Stimulated activated memory B cell treated with anti-CD40 and anti-IgM and Interleukin-4, amounts not matched to agents 10 μg/mL and 1 μg/mL and 100 μg/mL, for 72 hours (primary cell): ENCODE measurements around the gene KIR2DL1.
"Not testable (repeated sequence)": the region's sequence is repeated elsewhere in the genome, so short reads cannot be mapped to it uniquely, and the experiment has no call there.

Experiments used
- ATAC-seq: fragments of 150-1000 bp; cut with Tn5 transposase; 2 replicates; pipeline ENCODE4 v1.10.0; 2021
- H3K27ac Mint-ChIP-seq: one replicate; pipeline ENCODE4 v1.8.0; 2022; ENCODE audit warnings: mild to moderate bottlenecking, mixed read lengths
- H3K27me3 Mint-ChIP-seq: one replicate; pipeline ENCODE4 v1.8.0; 2022; ENCODE audit warnings: mixed read lengths
- H3K36me3 Mint-ChIP-seq: one replicate; pipeline ENCODE4 v1.8.0; 2022; ENCODE audit warnings: mixed read lengths
- H3K4me1 Mint-ChIP-seq: one replicate; pipeline ENCODE4 v1.8.0; 2022; ENCODE audit warnings: mixed read lengths
- H3K4me3 Mint-ChIP-seq: one replicate; pipeline ENCODE4 v1.8.0; 2022; ENCODE audit warnings: mild to moderate bottlenecking, moderate library complexity, mixed read lengths
- H3K9me3 Mint-ChIP-seq: one replicate; pipeline ENCODE4 v1.8.0; 2022; ENCODE audit warnings: mixed read lengths

KIR2DL1 gene

DNA sequence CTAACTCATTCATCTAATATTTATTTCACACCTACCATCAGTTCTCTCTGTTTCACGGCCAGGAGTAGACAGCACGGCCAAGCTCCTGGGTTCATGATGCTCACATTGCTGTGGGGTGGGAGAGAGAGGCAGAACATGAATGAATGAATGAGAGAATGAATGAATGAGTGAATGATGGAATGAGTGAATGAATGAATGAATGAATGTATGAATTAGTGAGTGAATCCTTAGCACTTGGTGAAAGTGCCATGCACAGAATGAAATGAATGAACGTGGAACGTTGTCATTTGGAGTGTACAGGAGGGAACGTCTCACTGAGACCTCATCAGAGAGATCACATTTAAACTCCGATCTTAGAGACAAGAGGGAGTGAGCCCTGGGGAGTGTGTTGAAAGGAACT, 21.9 kb downstream of the KIR2DL1 start:
- peaks cover 40% of the 10 kb centered on the region for H3K27me3 Mint-ChIP-seq
- no peak for ATAC-seq

DNA sequence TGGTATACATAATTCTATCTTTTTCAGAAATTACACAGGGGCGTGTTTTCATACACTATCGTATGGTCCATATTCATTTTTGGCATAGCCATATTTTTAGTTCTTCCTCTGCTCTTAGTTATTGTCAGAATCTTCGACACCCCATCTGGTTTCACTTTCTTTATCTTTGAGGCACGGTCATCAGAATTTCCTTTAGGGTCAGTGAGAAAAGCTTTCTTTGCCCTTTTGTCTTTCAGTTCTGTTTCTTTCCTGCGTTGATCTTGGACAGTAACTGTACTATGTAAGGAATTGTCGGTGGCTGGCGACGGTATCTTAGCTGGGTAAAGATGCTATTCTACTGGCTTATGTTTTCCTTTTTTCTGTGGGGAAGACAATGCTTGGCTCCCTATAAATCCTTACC, 23.2 kb downstream of the KIR2DL1 start:
- no peak for ATAC-seq
- Mint-ChIP-seq H3K27ac (peak overlapping the region; percentile 62), H3K4me3 (peak overlapping the region; percentile 61), H3K9me3 (peaks cover 11% of the 10 kb centered on the region), H3K36me3 (no peaks in the 10 kb centered on the region), H3K27me3 (peaks cover 44% of the 10 kb centered on the region), H3K4me1 (peaks cover 11% of the 10 kb centered on the region)

More for the DNA sequence above, 21.9 kb downstream of the KIR2DL1 start:
- Mint-ChIP-seq H3K36me3 (no peaks in the 10 kb centered on the region), H3K9me3 (peaks cover 11% of the 10 kb centered on the region), H3K4me3 (no peak overlapping the region), H3K27ac (no peak overlapping the region), H3K4me1 (peaks cover 11% of the 10 kb centered on the region)

DNA sequence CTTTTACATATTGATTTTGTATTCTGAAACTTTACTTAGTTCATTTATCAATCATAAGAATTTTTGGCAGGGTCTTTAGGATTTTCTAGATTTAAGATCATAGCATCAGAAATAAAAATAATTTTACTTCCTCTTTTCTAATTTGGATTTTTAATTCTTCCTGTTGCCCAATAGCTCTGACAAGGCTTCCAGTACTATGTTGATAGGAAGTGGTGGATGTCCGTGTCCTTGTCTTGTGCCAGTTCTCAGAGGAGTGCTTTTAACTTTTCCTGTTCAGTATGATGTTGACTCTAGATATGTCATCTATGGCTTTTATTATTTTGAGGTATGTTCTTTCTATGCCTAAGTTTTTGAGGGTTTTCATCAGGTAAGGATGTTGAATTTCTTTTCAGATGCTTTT, 26.2 kb downstream of the KIR2DL1 start:
- Mint-ChIP-seq H3K27me3 (peaks cover 47% of the 10 kb centered on the region), H3K27ac (no peak overlapping the region), H3K4me3 (no peak overlapping the region), H3K36me3 (no peaks in the 10 kb centered on the region), H3K9me3 (peaks cover 10% of the 10 kb centered on the region), H3K4me1 (peaks cover 11% of the 10 kb centered on the region)
- ATAC-seq = no peak

DNA sequence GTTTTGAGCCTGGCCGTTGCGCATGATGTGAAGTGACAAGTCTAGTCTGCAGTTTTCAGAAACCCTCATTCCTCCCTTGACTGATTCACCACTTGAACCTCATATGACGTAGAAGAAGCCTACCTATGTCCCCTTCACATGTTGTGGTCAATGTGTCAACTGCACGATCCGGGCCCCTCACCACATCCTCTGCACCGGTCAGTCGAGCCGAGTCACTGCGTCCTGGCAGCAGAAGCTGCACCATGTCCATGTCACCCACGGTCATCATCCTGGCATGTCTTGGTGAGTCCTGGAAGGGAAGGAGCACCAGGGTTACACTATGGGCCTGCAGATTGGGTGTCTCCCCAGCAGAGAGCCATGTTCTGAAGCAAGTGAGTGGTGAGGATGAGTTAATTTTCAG, 33.8 kb downstream of the KIR2DL1 start, which contains the start of gene KIR2DL4:
Gene KIR2DL4 (plus strand): TSS at position 201 of the 400 bp plus-strand sequence. CDS start 42 bp downstream, at position 243.
- ATAC-seq = no peak
- Mint-ChIP-seq H3K27ac (no peak within 1 kb of the TSS), H3K36me3 (no peaks in the 10 kb centered on the region), H3K4me1 (no peaks in the 10 kb centered on the region), H3K4me3 (no peak within 1 kb of the TSS), H3K9me3 (peaks cover 12% of the 10 kb centered on the region), H3K27me3 (peaks cover 45% of the 10 kb centered on the region)

DNA sequence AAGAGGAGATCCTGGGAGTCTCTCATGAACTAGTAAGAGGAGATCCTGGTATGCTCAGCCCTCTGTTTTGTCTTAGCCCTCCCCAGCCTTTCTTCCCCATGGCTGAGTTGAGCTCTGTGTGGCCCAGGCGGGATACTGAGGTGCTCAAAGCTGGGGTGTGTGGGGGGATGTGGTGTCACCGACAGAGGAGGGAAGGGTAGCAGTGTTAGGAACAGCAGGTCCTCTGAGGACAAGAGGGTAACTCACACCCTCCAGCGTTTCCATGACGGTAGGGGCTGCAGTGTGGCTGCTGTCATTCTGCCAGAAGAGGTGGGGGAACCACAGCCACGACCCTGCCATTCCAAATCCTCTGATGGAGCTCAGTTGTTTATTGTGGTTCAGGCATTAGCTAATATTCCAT, 34.5 kb downstream of the KIR2DL1 start:
- Mint-ChIP-seq H3K4me3 (no peak overlapping the region), H3K4me1 (no peaks in the 10 kb centered on the region), H3K27ac (no peak overlapping the region), H3K9me3 (peaks cover 13% of the 10 kb centered on the region), H3K36me3 (no peaks in the 10 kb centered on the region), H3K27me3 (peaks cover 39% of the 10 kb centered on the region)
- peak; percentile 31 for ATAC-seq

DNA sequence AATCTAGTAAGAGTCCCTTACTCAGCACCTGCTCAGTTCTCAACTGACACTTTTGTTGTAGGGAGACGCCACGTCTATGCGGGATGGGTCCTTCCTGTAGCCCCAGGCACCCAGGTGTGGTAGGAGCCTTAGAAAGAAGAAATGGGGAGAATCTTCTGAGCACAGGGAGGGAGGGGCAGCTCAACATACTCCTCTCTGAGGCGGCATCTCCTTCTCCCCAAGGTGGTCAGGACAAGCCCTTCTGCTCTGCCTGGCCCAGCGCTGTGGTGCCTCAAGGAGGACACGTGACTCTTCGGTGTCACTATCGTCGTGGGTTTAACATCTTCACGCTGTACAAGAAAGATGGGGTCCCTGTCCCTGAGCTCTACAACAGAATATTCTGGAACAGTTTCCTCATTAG, 35.0 kb downstream of the KIR2DL1 start:
- H3K9me3 Mint-ChIP-seq = peaks cover 12% of the 10 kb centered on the region
- ATAC-seq = no peak
- peaks cover 39% of the 10 kb centered on the region for H3K27me3 Mint-ChIP-seq
- no peak overlapping the region for H3K27ac Mint-ChIP-seq
- no peaks in the 10 kb centered on the region for H3K4me1 Mint-ChIP-seq
- no peak overlapping the region for H3K4me3 Mint-ChIP-seq
- H3K36me3 Mint-ChIP-seq = no peaks in the 10 kb centered on the region

DNA sequence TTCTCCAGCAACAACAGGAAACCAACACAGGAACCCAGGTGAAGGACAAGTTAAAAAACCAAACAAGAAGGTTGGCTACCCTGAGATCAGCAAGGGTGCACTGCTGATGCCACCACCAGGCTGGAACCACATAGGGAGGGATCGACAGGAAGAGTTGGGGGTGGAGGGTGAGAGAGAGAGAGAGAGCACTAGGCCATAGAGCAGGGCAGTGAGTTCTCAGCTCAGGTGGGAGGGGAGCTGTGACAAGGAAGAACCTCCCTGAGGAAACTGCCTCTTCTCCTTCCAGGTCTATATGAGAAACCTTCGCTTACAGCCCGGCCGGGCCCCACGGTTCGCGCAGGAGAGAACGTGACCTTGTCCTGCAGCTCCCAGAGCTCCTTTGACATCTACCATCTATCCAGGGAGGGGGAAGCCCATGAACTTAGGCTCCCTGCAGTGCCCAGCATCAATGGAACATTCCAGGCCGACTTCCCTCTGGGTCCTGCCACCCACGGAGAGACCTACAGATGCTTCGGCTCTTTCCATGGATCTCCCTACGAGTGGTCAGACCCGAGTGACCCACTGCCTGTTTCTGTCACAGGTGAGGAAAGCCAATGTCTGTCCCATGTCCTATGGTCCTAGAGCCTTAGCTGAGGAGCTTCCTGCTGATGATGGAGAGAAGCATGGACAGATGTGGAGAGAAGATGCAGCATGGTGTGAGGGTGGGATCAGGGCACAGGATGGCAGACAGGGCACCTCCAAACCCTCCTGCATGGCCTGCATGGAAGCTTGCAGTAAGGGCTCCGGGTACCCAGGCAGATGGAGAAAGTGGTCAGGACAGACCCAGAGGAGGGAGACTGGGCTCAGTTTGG, 36.3 kb downstream of the KIR2DL1 start:
- Mint-ChIP-seq H3K4me1 (no peaks in the 10 kb centered on the region), H3K4me3 (no peak overlapping the region), H3K27ac (no peak overlapping the region), H3K27me3 (peaks cover 46% of the 10 kb centered on the region), H3K36me3 (no peaks in the 10 kb centered on the region), H3K9me3 (peaks cover 16% of the 10 kb centered on the region)
- ATAC-seq = no peak

DNA sequence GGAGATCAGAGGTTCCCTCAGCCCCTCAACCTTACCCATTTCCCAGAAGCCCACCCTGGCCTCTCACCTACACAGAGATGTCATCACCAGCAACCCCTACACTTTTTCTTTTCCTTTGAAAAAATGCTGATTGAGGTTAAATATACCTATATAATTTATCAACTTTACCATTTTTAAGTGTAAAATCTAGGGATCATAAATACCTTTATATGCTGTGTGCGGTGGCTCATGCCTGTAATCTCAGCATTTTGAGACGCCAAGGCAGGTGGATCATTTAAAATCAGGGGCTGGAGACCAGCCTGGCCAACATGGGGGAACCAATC, 36.9 kb downstream of the KIR2DL1 start:
- Mint-ChIP-seq H3K9me3 (peaks cover 12% of the 10 kb centered on the region), H3K27me3 (peaks cover 48% of the 10 kb centered on the region), H3K27ac (no peak overlapping the region), H3K4me1 (no peaks in the 10 kb centered on the region), H3K4me3 (no peak overlapping the region), H3K36me3 (no peaks in the 10 kb centered on the region)
- no peak for ATAC-seq

DNA sequence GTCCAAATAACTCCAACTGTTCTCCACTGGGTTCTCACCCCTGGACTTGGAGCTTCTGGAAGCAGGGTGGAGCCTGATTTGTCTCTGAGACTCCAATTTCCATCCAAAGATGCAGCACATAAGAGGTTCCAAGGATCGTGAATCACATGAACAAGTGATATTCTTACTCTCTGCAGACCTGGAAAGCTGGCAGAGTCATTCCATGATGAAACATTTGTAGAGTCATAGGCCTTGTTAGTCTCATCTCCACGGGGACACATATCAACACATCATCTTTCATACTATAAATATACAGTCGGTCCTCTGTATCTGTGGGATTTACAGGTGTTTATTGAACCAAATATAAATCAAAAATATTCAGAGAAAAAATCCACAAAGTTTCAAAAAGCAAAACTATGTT, 45.0 kb downstream of the KIR2DL1 start:
- not testable (repeated sequence) for H3K4me3 Mint-ChIP-seq, ATAC-seq, H3K36me3 Mint-ChIP-seq, H3K4me1 Mint-ChIP-seq, H3K27ac Mint-ChIP-seq
- peaks cover 12% of the 10 kb centered on the region for H3K9me3 Mint-ChIP-seq
- H3K27me3 Mint-ChIP-seq = peaks cover 37% of the 10 kb centered on the region

DNA sequence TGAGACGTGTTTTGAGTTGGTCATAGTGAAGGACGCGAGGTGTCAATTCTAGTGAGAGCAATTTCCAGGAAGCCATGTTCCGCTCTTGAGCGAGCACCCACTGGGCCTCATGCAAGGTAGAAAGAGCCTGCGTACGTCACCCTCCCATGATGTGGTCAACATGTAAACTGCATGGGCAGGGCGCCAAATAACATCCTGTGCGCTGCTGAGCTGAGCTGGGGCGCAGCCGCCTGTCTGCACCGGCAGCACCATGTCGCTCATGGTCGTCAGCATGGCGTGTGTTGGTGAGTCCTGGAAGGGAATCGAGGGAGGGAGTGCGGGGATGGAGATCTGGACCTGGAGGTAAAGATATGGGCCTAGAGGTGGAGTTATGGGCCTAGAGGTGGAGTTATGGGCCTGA, 46.7 kb downstream of the KIR2DL1 start, which contains the start of gene KIR3DL1:
Gene KIR3DL1 (plus strand): TSS at position 218 of the 400 bp plus-strand sequence.
- ATAC-seq, H3K27ac Mint-ChIP-seq, H3K4me3 Mint-ChIP-seq, H3K36me3 Mint-ChIP-seq, H3K9me3 Mint-ChIP-seq, H3K4me1 Mint-ChIP-seq: not testable (repeated sequence)
- H3K27me3 Mint-ChIP-seq = peaks cover 39% of the 10 kb centered on the region

DNA sequence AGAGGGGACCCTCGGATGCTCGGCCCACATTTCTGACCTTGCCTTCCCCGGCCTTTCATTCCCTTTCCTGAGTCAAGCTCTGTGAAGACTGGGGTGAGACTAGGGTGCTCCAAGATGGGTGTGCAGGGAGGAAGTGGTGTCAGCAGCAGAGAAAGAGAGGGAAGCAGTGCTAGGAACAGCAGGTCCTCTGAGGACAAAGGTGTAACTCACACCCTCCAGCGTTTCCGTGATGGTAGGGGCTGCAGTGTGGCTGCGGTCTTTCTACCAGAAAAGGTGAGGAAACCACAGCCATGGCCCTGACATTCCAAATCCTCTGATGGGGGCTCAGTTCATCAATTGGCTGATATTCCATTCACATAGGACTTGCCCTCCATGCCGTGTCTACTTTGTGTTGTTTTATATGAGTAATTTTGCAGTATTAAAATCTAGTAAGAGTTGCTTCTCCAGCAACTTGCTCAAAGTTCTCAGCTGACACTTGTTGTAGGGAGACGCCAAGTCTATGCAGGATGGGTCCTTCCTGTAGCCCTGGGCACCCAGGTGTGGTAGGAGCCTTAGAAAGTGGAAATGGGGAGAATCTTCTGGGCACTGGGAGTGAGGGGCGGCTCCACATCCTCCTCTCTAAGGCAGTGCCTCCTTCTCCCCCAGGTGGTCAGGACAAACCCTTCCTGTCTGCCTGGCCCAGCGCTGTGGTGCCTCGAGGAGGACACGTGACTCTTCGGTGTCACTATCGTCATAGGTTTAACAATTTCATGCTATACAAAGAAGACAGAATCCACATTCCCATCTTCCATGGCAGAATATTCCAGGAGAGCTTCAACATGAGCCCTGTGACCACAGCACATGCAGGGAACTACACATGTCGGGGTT, 48.3 kb downstream of the KIR2DL1 start:
- H3K4me3 Mint-ChIP-seq = no peak overlapping the region
- ATAC-seq = no peak
- no peak overlapping the region for H3K27ac Mint-ChIP-seq

DNA sequence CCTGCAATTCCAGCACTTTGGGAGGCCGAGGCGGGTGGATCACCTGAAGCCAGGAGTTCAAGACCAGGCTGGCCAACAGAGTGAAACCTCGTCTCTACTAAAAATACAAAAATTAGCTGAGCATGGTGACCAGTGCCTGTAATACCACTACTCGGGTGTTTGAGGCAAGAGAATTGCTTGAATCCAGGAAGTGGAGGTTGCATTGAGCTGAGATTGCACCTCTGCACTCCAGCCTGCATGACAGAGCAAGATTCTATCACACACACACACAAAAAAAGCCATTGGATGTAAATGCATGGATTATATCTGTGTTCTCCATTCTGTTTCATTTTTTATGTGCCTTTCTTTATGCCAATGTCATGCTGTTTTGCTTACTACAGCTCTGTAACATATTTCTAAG, 54.8 kb downstream of the KIR2DL1 start:
- H3K4me1 Mint-ChIP-seq, ATAC-seq, H3K36me3 Mint-ChIP-seq, H3K9me3 Mint-ChIP-seq, H3K4me3 Mint-ChIP-seq, H3K27ac Mint-ChIP-seq: not testable (repeated sequence)
- peaks cover 19% of the 10 kb centered on the region for H3K27me3 Mint-ChIP-seq

More for the DNA sequence above, 48.3 kb downstream of the KIR2DL1 start:
- H3K36me3 Mint-ChIP-seq = no peaks in the 10 kb centered on the region
- H3K9me3 Mint-ChIP-seq = no peaks in the 10 kb centered on the region
- no peaks in the 10 kb centered on the region for H3K4me1 Mint-ChIP-seq
- H3K27me3 Mint-ChIP-seq = peaks cover 31% of the 10 kb centered on the region

DNA sequence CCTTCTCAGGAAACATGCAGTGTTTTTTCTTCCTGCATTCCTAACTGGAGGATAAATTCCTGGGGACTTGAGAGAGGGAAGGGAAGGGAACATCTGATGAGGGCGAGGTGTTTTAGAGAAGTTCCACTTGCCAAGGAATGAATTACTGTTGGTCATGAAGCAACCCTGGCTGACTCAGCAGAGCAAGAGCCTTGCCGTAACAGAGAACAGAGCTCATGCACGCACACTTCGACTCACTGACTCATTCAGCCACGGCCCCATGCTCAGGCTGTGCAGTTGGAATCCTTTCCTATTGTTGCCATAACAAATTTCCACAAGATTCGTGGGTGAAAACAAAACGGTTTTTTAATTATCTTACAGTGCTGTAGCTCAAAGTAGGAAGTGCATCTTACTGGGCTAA, 55.7 kb downstream of the KIR2DL1 start:
- not testable (repeated sequence) for H3K36me3 Mint-ChIP-seq, H3K4me3 Mint-ChIP-seq, H3K9me3 Mint-ChIP-seq, H3K4me1 Mint-ChIP-seq, H3K27ac Mint-ChIP-seq, ATAC-seq
- peaks cover 15% of the 10 kb centered on the region for H3K27me3 Mint-ChIP-seq

DNA sequence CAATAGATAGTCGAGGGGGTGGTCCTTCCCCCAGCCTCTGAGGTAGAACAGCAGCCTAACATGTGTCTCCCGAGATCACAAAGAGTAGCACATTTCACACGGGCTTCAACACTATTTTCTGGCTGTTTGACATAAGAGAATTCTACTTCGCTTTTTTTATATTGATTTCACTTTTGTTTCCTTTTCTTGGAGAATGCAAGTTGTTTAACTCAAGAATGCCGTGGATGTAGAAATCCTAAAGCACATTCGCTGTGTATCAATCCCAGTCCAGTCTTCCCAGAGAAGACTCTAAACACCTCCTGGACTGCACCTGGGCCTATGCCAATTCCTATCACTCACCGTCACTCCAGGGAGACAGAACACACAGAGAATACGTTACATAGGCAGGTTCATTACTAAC, 58.5 kb downstream of the KIR2DL1 start:
- not testable (repeated sequence) for H3K4me3 Mint-ChIP-seq, H3K36me3 Mint-ChIP-seq, ATAC-seq, H3K4me1 Mint-ChIP-seq, H3K27ac Mint-ChIP-seq, H3K9me3 Mint-ChIP-seq
- H3K27me3 Mint-ChIP-seq = peaks cover 15% of the 10 kb centered on the region

DNA sequence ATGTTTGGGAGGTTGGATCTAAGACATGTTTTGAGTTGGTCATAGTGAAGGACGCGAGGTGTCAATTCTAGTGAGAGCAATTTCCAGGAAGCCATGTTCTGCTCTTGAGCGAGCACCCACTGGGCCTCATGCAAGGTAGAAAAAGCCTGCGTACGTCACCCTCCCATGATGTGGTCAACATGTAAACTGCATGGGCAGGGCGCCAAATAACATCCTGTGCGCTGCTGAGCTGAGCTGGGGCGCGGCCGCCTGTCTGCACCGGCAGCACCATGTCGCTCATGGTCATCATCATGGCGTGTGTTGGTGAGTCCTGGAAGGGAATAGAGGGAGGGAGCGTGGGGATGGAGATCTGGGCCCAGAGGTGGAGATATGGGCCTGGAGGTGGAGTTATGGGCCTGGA, 62.9 kb downstream of the KIR2DL1 start, which contains the start of gene KIR2DS4:
Gene KIR2DS4 (plus strand): TSS at position 181 of the 400 bp plus-strand sequence.
- not testable (repeated sequence) for H3K9me3 Mint-ChIP-seq, H3K4me1 Mint-ChIP-seq, H3K4me3 Mint-ChIP-seq, H3K36me3 Mint-ChIP-seq, H3K27ac Mint-ChIP-seq, ATAC-seq
- peaks cover 29% of the 10 kb centered on the region for H3K27me3 Mint-ChIP-seq
